Measurements from ENCODE around the gene DHRSX. TPM values are rescaled to one million over a fixed set of nuclear protein-coding genes. Genes with fewer than 3 reads are reported as not detected.
"Not testable (repeated sequence)": the region's sequence is repeated elsewhere in the genome, so short reads cannot be mapped to it uniquely, and the experiment has no call there.

The DHRSX gene
- total RNA-seq, 4 donors from 2014 or later: 19.9 to 36.5 (median 24.2) TPM

DNA sequence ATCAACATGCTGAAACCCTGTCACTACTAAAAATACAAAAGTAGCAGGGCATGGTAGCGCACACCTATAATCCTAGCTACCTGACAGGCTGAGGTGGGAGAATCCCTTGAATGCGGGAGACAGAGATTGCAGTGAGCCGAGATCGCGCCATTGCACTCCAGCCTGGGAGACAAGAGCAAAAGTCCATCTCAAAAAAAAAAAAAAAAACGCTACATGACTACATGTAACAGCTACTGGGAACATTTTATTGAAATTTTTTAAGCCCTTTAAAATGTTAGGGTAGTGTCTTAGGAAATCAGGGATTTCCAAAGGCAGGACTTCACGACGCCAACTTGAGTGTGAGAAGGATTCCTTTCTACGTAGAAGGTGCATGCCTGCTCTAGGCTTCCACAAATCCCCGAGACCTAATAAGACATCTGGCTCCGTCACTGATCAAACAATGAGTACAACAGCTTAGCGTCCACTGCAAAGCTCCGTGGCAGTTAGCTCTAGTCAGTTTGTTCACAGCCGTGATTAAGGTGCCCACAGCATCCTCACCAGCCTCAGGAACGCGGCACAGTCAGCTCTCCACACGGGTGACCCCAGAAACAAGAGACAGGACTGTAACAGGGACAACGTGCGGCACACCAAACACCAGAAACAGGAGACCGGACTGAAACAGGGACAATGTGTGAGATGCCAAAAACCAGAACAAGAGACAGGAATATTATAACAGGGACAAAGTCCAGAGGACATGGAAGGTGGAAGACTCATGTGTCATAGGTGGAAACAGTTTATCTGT lies 33.7 kb downstream of the DHRSX start:
- WGBS, 2 donors: 80 to 84% methylated on average over 20 of the region's 20 CpGs
- Histone ChIP-seq H3K4me3 (replicated peaks in 1 of 3) (no peak overlapping the region), H3K9me3 (no peaks in the 10 kb centered on the region), H3K27ac (no peak overlapping the region), H3K27me3 (no peaks in the 10 kb centered on the region), H3K4me1 (no peaks in the 10 kb centered on the region), H3K36me3 (no peaks in the 10 kb centered on the region)
- no peak for DNase-seq
- TF ChIP-seq, protein P1, sequence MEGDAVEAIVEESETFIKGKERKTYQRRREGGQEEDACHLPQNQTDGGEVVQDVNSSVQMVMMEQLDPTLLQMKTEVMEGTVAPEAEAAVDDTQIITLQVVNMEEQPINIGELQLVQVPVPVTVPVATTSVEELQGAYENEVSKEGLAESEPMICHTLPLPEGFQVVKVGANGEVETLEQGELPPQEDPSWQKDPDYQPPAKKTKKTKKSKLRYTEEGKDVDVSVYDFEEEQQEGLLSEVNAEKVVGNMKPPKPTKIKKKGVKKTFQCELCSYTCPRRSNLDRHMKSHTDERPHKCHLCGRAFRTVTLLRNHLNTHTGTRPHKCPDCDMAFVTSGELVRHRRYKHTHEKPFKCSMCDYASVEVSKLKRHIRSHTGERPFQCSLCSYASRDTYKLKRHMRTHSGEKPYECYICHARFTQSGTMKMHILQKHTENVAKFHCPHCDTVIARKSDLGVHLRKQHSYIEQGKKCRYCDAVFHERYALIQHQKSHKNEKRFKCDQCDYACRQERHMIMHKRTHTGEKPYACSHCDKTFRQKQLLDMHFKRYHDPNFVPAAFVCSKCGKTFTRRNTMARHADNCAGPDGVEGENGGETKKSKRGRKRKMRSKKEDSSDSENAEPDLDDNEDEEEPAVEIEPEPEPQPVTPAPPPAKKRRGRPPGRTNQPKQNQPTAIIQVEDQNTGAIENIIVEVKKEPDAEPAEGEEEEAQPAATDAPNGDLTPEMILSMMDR (IDR thresholded peaks at IDR 0.05): no peak
- TF ChIP-seq POLR2A (IDR thresholded peaks at IDR 0.05): no peak
- intact Hi-C loops (cut with DNase I): no loop called here

GRCh38 chrX:2464677-2465166 lies 36.1 kb downstream of the DHRSX start:
- no peak overlapping the region for H3K4me3 ChIP-seq (replicated peaks in 1 of 3)
- no peaks in the 10 kb centered on the region for H3K27me3 ChIP-seq
- no peak for TF ChIP-seq POLR2A (IDR thresholded peaks at IDR 0.05)
- TF ChIP-seq, protein P1 (IDR thresholded peaks at IDR 0.05): no peak
- WGBS, 2 donors: 83 to 86% methylated on average over 15 of the region's 15 CpGs
- H3K36me3 ChIP-seq: no peaks in the 10 kb centered on the region
- H3K4me1 ChIP-seq: no peaks in the 10 kb centered on the region
- DNase-seq: no peak
- H3K27ac ChIP-seq: no peak overlapping the region
- intact Hi-C loops (cut with DNase I): no loop called here
- no peaks in the 10 kb centered on the region for H3K9me3 ChIP-seq

- no peaks in the 10 kb centered on the region for H3K27me3 ChIP-seq
- no peaks in the 10 kb centered on the region for H3K4me1 ChIP-seq
- H3K9me3 ChIP-seq: no peaks in the 10 kb centered on the region
- no peaks in the 10 kb centered on the region for H3K36me3 ChIP-seq
- intact Hi-C loops (cut with DNase I): no loop called here
- no peak overlapping the region for H3K4me3 ChIP-seq (replicated peaks in 1 of 3)
- no peak overlapping the region for H3K27ac ChIP-seq
- no peak for DNase-seq
- no peak for TF ChIP-seq POLR2A (IDR thresholded peaks at IDR 0.05)
- TF ChIP-seq, protein P1 (IDR thresholded peaks at IDR 0.05): no peak
- 80 to 87% methylated on average over 17 to 29 of the region's 31 CpGs for WGBS, 2 donors
Observed at GRCh38 chrX:2463973-2464676, 36.7 kb downstream of the DHRSX start.

DNA sequence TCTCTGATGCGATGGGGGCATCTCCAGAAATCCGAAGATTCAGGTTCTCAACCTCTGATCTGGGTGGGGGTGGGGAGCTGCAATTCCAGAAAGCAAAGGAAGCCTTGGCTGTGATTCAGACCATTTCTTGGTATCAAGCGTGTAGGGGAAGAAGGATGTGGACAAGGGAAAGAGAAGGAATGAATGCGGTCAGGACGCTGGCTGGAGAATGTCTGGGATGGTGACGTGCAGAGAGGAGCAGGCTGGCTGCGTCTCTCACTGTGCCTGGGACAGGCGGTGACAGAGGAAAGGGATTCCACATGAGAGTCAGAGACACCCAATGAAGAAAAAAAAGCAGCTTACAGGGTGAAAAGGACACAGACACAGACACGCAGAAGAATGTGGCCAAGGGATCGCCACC lies 37.3 kb downstream of the DHRSX start:
- H3K27me3 ChIP-seq; intact Hi-C loops (cut with DNase I); H3K4me3 ChIP-seq (replicated peaks in 1 of 3); H3K27ac ChIP-seq; H3K36me3 ChIP-seq; H3K9me3 ChIP-seq; H3K4me1 ChIP-seq; DNase-seq: not testable (repeated sequence)
- WGBS, 2 donors: 78 to 81% methylated on average over 10 of the region's 10 CpGs

GRCh38 chrX:2462780-2463179 lies 38.0 kb downstream of the DHRSX start:
- intact Hi-C loops (cut with DNase I): no loop called here

More at GRCh38 chrX:2462780-2463179, 38.0 kb downstream of the DHRSX start:
- H3K27ac ChIP-seq: no peak overlapping the region
- TF ChIP-seq, protein P1 (IDR thresholded peaks at IDR 0.05): no peak
- TF ChIP-seq POLR2A (IDR thresholded peaks at IDR 0.05): no peak
- H3K4me1 ChIP-seq: no peaks in the 10 kb centered on the region
- no peak for DNase-seq
- no peaks in the 10 kb centered on the region for H3K9me3 ChIP-seq
- H3K4me3 ChIP-seq (replicated peaks in 1 of 3): no peak overlapping the region
- no peaks in the 10 kb centered on the region for H3K36me3 ChIP-seq
- WGBS, 2 donors: 87 to 97% methylated on average over 3 of the region's 3 CpGs
- H3K27me3 ChIP-seq: no peaks in the 10 kb centered on the region

All from thyroid gland (tissue), 4 donors.